NT2/D1 (cell line): ENCODE measurements around the gene ANO1.

ENCODE experiments used
- SUZ12 ChIP-seq: IDR thresholded peaks from 2 replicates; pipeline ENCODE4 v1.6.1; 2011; ENCODE audit not compliant: insufficient read length, insufficient read depth; ENCODE audit errors: extremely low read depth
- YY1 ChIP-seq: IDR thresholded peaks from 2 replicates; pipeline ENCODE4 v1.6.1; 2011; ENCODE audit not compliant: insufficient read length, insufficient read depth
- ZNF274 ChIP-seq: IDR thresholded peaks from 2 replicates; pipeline ENCODE4 v1.6.1; 2011; ENCODE audit warnings: mild to moderate bottlenecking, low read depth, low read length

DNA sequence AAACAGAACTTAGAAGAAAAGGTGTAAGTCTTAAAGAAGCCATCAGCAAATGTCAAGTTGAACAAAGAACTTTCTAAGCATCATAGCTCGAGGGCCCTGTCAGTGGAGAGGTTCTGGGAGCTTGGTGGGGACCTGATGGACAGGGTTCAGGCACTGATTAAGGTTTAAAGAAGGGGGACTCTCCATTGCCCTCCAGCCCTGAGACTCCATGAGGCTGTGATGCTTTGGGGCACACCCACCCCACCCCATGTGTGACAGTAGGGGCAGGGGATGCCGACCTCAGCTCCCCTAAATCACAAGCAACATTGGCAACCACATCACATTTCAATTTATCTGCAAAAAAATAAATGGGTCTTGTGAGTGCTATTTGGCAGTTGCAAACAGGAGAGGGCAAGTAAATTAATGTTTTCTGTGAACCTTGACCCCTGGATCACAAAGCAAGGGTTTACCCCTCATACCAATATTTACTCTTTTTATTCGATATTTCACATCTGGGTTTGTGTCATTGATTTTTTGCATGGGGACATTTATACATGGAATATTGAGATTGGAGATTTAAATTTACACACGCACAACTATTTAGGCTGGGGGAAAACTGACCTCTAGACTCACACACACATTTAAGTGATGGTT is 37.1 kb upstream of the ANO1 start:
- TF ChIP-seq SUZ12 (no peak), ZNF274 (no peak), YY1 (no peak)
